H1 (cell line): ENCODE measurements around the gene BDP1. TPM values are rescaled to one million over a fixed set of nuclear protein-coding genes. Genes with fewer than 3 reads are reported as not detected.
"Not testable (repeated sequence)": the region's sequence is repeated elsewhere in the genome, so short reads cannot be mapped to it uniquely, and the experiment has no call there.

Experiments
- CTCF ChIA-PET: fragments of 300-600 bp; sonication (Branson Sonifier 250); formaldehyde crosslinking; loops from one replicate; lab custom pipeline; 2021; ENCODE audit not compliant: partially characterized antibody; lab: Charles Lee
- POLR2A ChIA-PET: fragments of 300-600 bp; sonication (Branson Sonifier 250); formaldehyde crosslinking; loops from one replicate; lab custom pipeline; 2021; ENCODE audit warnings: inconsistent platforms; ENCODE audit not compliant: partially characterized antibody; lab: Charles Lee
- DNase-seq, 2 experiments: peaks; one replicate each; pipeline versions ENCODE4 v3.0.0 to v3.0.0-alpha.2; 2010 to 2022; ENCODE audit warnings: low spot score in 2 of 2, low read depth in 1 of 2, mixed read lengths in 1 of 2
- FAIRE-seq: peaks from 2 replicates; lab custom pipeline; 2011; peaks lifted over from hg19 to GRCh38; lab: Jason Lieb, UNC
- H2AFZ ChIP-seq: 2 replicates; pipeline ENCODE4 v1.8.1; 2012; ENCODE audit warnings: low read length, inconsistent platforms
- H2AK5ac ChIP-seq: 2 replicates; pipeline ENCODE4 v1.6.1; 2013; ENCODE audit warnings: low read depth, low read length
- H2BK120ac ChIP-seq: replicated peaks from 2 replicates; pipeline ENCODE3; 2013; ENCODE audit warnings: low read depth, low read length, inconsistent platforms
- H2BK12ac ChIP-seq: 2 replicates; pipeline ENCODE4 v1.6.1; 2013; ENCODE audit warnings: low read depth, low read length
- H2BK15ac ChIP-seq: 2 replicates; pipeline ENCODE4 v1.6.1; 2013; ENCODE audit warnings: low read length
- H2BK20ac ChIP-seq: 2 replicates; pipeline ENCODE4 v1.6.1; 2013; ENCODE audit warnings: low read length
- H2BK5ac ChIP-seq: 2 replicates; pipeline ENCODE4 v1.6.1; 2013; ENCODE audit warnings: low read depth, low read length
- H3K14ac ChIP-seq: 2 replicates; pipeline ENCODE4 v1.6.1; 2013; ENCODE audit warnings: inconsistent platforms; ENCODE audit not compliant: insufficient read length
- H3K18ac ChIP-seq: 2 replicates; pipeline ENCODE4 v1.6.1; 2013; ENCODE audit warnings: low read length; ENCODE audit errors: extremely low read depth
- H3K23ac ChIP-seq: 2 replicates; pipeline ENCODE4 v1.6.1; 2013; ENCODE audit warnings: inconsistent platforms; ENCODE audit not compliant: insufficient read length
- H3K23me2 ChIP-seq: 2 replicates; pipeline ENCODE4 v1.6.1; 2013; ENCODE audit warnings: low read depth, low read length
- H3K27ac ChIP-seq: 2 replicates; pipeline ENCODE4 v1.6.1; 2011; ENCODE audit warnings: low read depth, low read length, inconsistent platforms
- H3K27me3 ChIP-seq, 4 experiments: replicated peaks in 1 of 4; 1 replicate in 1 of 4; 2 replicates in 3 of 4; pipeline versions ENCODE4 v1.6.1 to v1.8.1; 2011 to 2013; ENCODE audit warnings: low read length in 3 of 4, mild to moderate bottlenecking in 3 of 4, inconsistent platforms in 2 of 4, mixed read lengths in 2 of 4, moderate library complexity in 1 of 4; ENCODE audit not compliant: control insufficient read depth in 3 of 4, insufficient read depth in 3 of 4; ENCODE audit errors: extremely low read depth in 1 of 4
- H3K36me3 ChIP-seq, 4 experiments: 2 replicates each; pipeline versions ENCODE4 v1.6.1 to v1.8.1; 2011 to 2013; ENCODE audit warnings: mild to moderate bottlenecking in 4 of 4, low read length in 3 of 4, moderate library complexity in 2 of 4, control low read depth in 1 of 4, inconsistent platforms in 1 of 4; ENCODE audit not compliant: insufficient read depth in 4 of 4, control insufficient read depth in 2 of 4
- H3K4ac ChIP-seq: replicated peaks from 2 replicates; pipeline ENCODE3; 2013; ENCODE audit warnings: low read length, low read depth, mixed read lengths, inconsistent platforms; ENCODE audit not compliant: insufficient read length
- H3K4me1 ChIP-seq, 4 experiments: replicated peaks in 1 of 4; 1 replicate in 1 of 4; 2 replicates in 3 of 4; pipeline versions ENCODE4 v1.6.1 to v1.8.1; 2011 to 2013; ENCODE audit warnings: low read length in 3 of 4, inconsistent platforms in 2 of 4, mixed read lengths in 1 of 4; ENCODE audit not compliant: insufficient read depth in 4 of 4, control insufficient read depth in 3 of 4
- H3K4me2 ChIP-seq, 2 experiments: 2 replicates each; pipeline versions ENCODE4 v1.6.1 to v1.8.1; 2011 to 2013; ENCODE audit warnings: low read depth in 2 of 2, low read length in 2 of 2, control low read depth in 1 of 2, inconsistent platforms in 1 of 2, mild to moderate bottlenecking in 1 of 2; ENCODE audit not compliant: insufficient read depth in 1 of 2
- H3K4me3 ChIP-seq, 4 experiments: fragments of 200-600, 300-600 bp in 1 of 4; sonication (generic), shearing (Covaris generic), sonication (Bioruptor Twin) in 1 of 4; 2 replicates each; pipeline versions ENCODE4 v1.5.1 to v1.8.1; 2011 to 2016; ENCODE audit warnings: low read length in 4 of 4, low read depth in 3 of 4, control low read depth in 2 of 4, inconsistent platforms in 2 of 4, mild to moderate bottlenecking in 2 of 4, mixed read lengths in 1 of 4, moderate library complexity in 1 of 4; ENCODE audit not compliant: insufficient read depth in 2 of 4; ENCODE audit errors: extremely low read depth in 1 of 4
- H3K56ac ChIP-seq: replicated peaks from 2 replicates; pipeline ENCODE3; 2013; ENCODE audit warnings: low read depth, mild to moderate bottlenecking, mixed read lengths, low read length, inconsistent platforms; ENCODE audit not compliant: insufficient read length
- H3K79me1 ChIP-seq: 2 replicates; pipeline ENCODE4 v1.6.1; 2013; ENCODE audit warnings: low read depth, low read length, control low read depth
- H3K79me2 ChIP-seq, 2 experiments: 2 replicates each; pipeline versions ENCODE4 v1.6.1 to v1.8.1; 2012 to 2013; ENCODE audit warnings: low read length in 2 of 2, mild to moderate bottlenecking in 2 of 2, inconsistent platforms in 1 of 2; ENCODE audit not compliant: insufficient read depth in 2 of 2, control insufficient read depth in 1 of 2
- H3K9ac ChIP-seq, 4 experiments: replicated peaks in 1 of 4; 1 replicate in 1 of 4; 2 replicates in 3 of 4; pipeline versions ENCODE4 v1.6.1 to v1.8.1; 2011 to 2013; ENCODE audit warnings: low read depth in 3 of 4, low read length in 3 of 4, control low read depth in 2 of 4, mild to moderate bottlenecking in 2 of 4, moderate library complexity in 2 of 4, inconsistent platforms in 1 of 4; ENCODE audit errors: extremely low read depth in 1 of 4
- H3K9me3 ChIP-seq, 2 experiments: 2 replicates each; pipeline versions ENCODE4 v1.6.1 to v1.8.1; 2012 to 2013; ENCODE audit warnings: mild to moderate bottlenecking in 2 of 2, moderate library complexity in 2 of 2, control low read depth in 1 of 2, inconsistent platforms in 1 of 2, low read depth in 1 of 2, low read length in 1 of 2, mixed read lengths in 1 of 2; ENCODE audit not compliant: insufficient read depth in 2 of 2
- H4K20me1 ChIP-seq, 2 experiments: replicated peaks in 1 of 2; 2 replicates each; pipeline versions ENCODE3 to v1.8.1; 2011 to 2013; ENCODE audit warnings: inconsistent platforms in 2 of 2, low read length in 2 of 2, mild to moderate bottlenecking in 1 of 2; ENCODE audit not compliant: insufficient read depth in 2 of 2, control insufficient read depth in 1 of 2
- H4K5ac ChIP-seq: 2 replicates; pipeline ENCODE4 v1.6.1; 2013; ENCODE audit warnings: low read length, low read depth, mixed read lengths, inconsistent platforms; ENCODE audit not compliant: insufficient read length
- H4K8ac ChIP-seq: 2 replicates; pipeline ENCODE4 v1.8.0; 2013; ENCODE audit warnings: mild to moderate bottlenecking, moderate library complexity, low read length, inconsistent platforms; ENCODE audit not compliant: insufficient read depth; ENCODE audit errors: extremely low read depth
- H4K91ac ChIP-seq: replicated peaks from 2 replicates; pipeline ENCODE3; 2013; ENCODE audit warnings: low read length, mixed read lengths, inconsistent platforms; ENCODE audit not compliant: insufficient read length
- WGBS, 2 experiments: shearing (Covaris generic) in 1 of 2; methylation state at CpG; one replicate each; pipeline versions ENCODE4 v1.1.6 to v1.1.7; 2013 to 2015; ENCODE audit warnings: low lambda C conversion rate in 2 of 2, mixed read lengths in 2 of 2, inconsistent platforms in 1 of 2, low coverage in 1 of 2, missing lambda C conversion rate in 1 of 2; ENCODE audit not compliant: insufficient replicate concordance in 2 of 2, insufficient coverage in 1 of 2, insufficient read length in 1 of 2; ENCODE audit errors: extremely low coverage in 1 of 2, missing lambda C conversion rate in 1 of 2; 5-methylcytosine and 5-hydroxymethylcytosine counted together
- polyA plus RNA-seq, 7 experiments: library from polyadenylated mRNA; depleted of rRNA in 3 of 7; stranded (reverse) in 5 of 7; unstranded in 2 of 7; fragments of >200 nt in 5 of 7; fragments of 200-250 nt in 2 of 7; gene quantifications; 1 replicate in 5 of 7; 2 replicates in 1 of 7; 4 replicates in 1 of 7; pipeline versions ENCODE4 v1.2.1 to v1.2.3, GENCODE V29; 2011 to 2013; ENCODE audit warnings: missing spikeins in 2 of 7, mixed read lengths in 2 of 7
- total RNA-seq: library from RNA; stranded (reverse); fragmentation: NEBNext Ultra II Directional; extraction: Animal tissue kit (Norgen Biotek cat#: 25700); gene quantifications from 2 replicates; pipeline ENCODE4 v1.2.1, GENCODE V29; 2021

Gene BDP1
- total and polyA plus RNA-seq, 2 of the 8 experiments (the other 6 are each of a cell fraction or from before 2014, with no cell fraction given) = 4.7 to 32.1 TPM

DNA sequence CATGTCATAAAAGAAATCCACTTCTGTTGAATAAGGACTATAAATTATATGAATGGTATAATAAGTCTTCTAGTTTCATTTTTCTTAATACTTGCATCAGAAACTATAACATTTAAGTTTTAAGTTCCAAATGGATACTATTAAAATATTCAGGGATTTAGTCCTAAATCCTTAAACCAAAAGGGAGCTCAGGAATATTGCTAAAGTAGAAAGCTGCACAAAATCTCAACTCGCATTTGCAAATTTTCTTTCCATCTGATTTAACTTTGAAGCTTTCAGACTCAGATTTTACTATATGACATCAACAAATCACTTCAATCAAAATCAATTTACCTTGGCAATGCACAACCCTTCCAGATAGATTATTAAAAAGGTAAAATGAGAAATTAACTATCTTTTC lies 10.4 kb upstream of the BDP1 start:
- H2BK20ac ChIP-seq, H4K91ac ChIP-seq, DNase-seq, H2BK5ac ChIP-seq, H3K9me3 ChIP-seq, H3K14ac ChIP-seq, H4K8ac ChIP-seq, H3K4me1 ChIP-seq, H4K20me1 ChIP-seq, H3K27ac ChIP-seq, H3K18ac ChIP-seq, H3K4ac ChIP-seq, H3K9ac ChIP-seq, H3K79me2 ChIP-seq, H2BK12ac ChIP-seq, H2AK5ac ChIP-seq, FAIRE-seq, H3K23me2 ChIP-seq, H4K5ac ChIP-seq, POLR2A ChIA-PET, H2BK120ac ChIP-seq, H3K56ac ChIP-seq, H3K27me3 ChIP-seq, H3K79me1 ChIP-seq, H2AFZ ChIP-seq, CTCF ChIA-PET, H3K23ac ChIP-seq, H2BK15ac ChIP-seq, H3K36me3 ChIP-seq: not testable (repeated sequence)
- H3K4me2 ChIP-seq = peak overlapping the region in 1 of 2 experiments; percentile 57; a peak in 2 of 4 replicates
- 84% methylated on average over 1 of the region's 1 CpG; no CpG with 5 or more reads in 1 of the 2 experiments for WGBS, 2 experiments
- peak overlapping the region in 1 of 4 experiments; percentile 41; a peak in 1 of 8 replicates for H3K4me3 ChIP-seq

DNA sequence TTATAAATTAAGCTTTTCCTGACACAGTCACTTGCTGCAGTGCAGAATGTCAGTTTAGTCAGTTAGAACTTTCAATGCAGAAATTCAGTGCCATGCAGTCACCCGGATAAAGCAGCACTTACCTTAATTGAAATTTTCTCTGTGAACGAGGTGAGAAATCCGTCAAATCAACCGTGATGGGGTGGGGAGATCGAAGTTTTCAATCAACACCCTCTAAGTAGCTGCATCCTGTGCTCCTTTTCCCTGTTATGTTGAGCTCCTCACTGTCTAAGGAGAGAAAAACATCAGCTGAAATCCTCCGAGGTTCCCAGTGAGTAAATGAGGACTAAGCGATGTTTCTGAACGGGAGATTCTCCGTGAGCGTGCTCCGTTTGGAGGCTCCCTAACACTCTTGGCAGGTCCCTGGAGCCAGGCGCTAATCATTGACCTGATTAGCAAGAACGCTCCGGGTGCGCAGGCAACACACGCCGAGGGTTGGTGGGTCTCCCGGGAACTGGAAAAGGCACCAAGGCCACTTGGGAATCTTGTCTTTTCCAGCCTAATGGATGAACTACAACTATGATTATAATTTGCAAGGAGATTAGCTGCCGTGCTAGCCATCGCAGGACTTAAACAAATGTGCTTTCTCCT lies 9.8 kb upstream of the BDP1 start:
- Histone ChIP-seq H3K4me2 (peak overlapping the region; percentile 57 to 61), H3K4me3 (peak overlapping the region in 3 of 4 experiments; percentile 14 to 41 (median 14); a peak in 5 of 8 replicates)
- H4K91ac ChIP-seq, H3K56ac ChIP-seq, CTCF ChIA-PET, H2BK5ac ChIP-seq, H3K23ac ChIP-seq, H4K5ac ChIP-seq, H3K9ac ChIP-seq, H3K9me3 ChIP-seq, H2BK120ac ChIP-seq, H2AK5ac ChIP-seq, H2BK20ac ChIP-seq, H4K20me1 ChIP-seq, H2AFZ ChIP-seq, H3K27me3 ChIP-seq, H3K14ac ChIP-seq, H3K79me2 ChIP-seq, H3K4ac ChIP-seq, H3K18ac ChIP-seq, H3K79me1 ChIP-seq, H3K27ac ChIP-seq, H3K4me1 ChIP-seq, H4K8ac ChIP-seq, H2BK15ac ChIP-seq, POLR2A ChIA-PET, H3K23me2 ChIP-seq, H2BK12ac ChIP-seq, DNase-seq, H3K36me3 ChIP-seq: not testable (repeated sequence)
- 15% methylated on average over 12 of the region's 20 CpGs; no CpG with 5 or more reads in 1 of the 2 experiments for WGBS, 2 experiments
- peak; percentile 71 for FAIRE-seq
